GM20000 (cell line): ENCODE data around the gene BLVRB.
"Not testable (repeated sequence)": the region's sequence is repeated elsewhere in the genome, so short reads cannot be mapped to it uniquely, and the experiment has no call there.

Experiments
- DNase-seq: peaks from one replicate; pipeline ENCODE4 v3.0.0; 2012; ENCODE audit warnings: low spot score
- CTCF ChIP-seq: IDR thresholded peaks from 2 replicates; pipeline ENCODE4 v1.5.1; 2012; ENCODE audit warnings: mild to moderate bottlenecking, control low read depth; ENCODE audit errors: extremely low read depth, missing control alignments

The BLVRB gene

GRCh38 chr19:40489882-40490230 is 24.3 kb upstream of the BLVRB start:
- no peak for TF ChIP-seq CTCF

GRCh38 chr19:40486017-40486416 is 20.5 kb upstream of the BLVRB start:
- TF ChIP-seq CTCF, result no peak
- DNase-seq, result no peak

More at GRCh38 chr19:40489882-40490230, 24.3 kb upstream of the BLVRB start:
- DNase-seq, result no peak

GRCh38 chr19:40475878-40476644 is 10.5 kb upstream of the BLVRB start:
- not testable (repeated sequence) for DNase-seq

GRCh38 chr19:40474737-40475136 is 9.2 kb upstream of the BLVRB start:
- DNase-seq, result no peak
- no peak for TF ChIP-seq CTCF

- no peak for TF ChIP-seq CTCF
- DNase-seq, result no peak
Measured at GRCh38 chr19:40472516-40472915, 7.0 kb upstream of the BLVRB start.

GRCh38 chr19:40471111-40471510 is 5.6 kb upstream of the BLVRB start:
- TF ChIP-seq CTCF, result no peak

GRCh38 chr19:40469011-40469410 is 3.5 kb upstream of the BLVRB start:
- no peak for DNase-seq
- no peak for TF ChIP-seq CTCF

More at GRCh38 chr19:40471111-40471510, 5.6 kb upstream of the BLVRB start:
- no peak for DNase-seq
